Body of pancreas (tissue), 4 donors: ENCODE measurements around the gene MAGI1. TPM values are rescaled to one million over a fixed set of nuclear protein-coding genes. Genes with fewer than 3 reads are reported as not detected.

Experiments
- ATAC-seq: fragments of 150-250 bp; one replicate; pipeline ENCODE4 v1.9.1; 2016
- DNase-seq, 4 donors: peaks; one replicate each; pipeline ENCODE4 v3.0.0-alpha.2; 2019
- H3K27ac ChIP-seq, 4 donors: fragments of 200-600 bp; sonication (generic); 1 replicate in 3 of 4; 2 replicates in 1 of 4; pipeline versions ENCODE4 v1.5.1 to v1.6.1; 2016 to 2019; ENCODE audit warnings: mild to moderate bottlenecking in 1 of 4, mixed read lengths in 1 of 4, moderate library complexity in 1 of 4
- H3K27me3 ChIP-seq, 2 donors: fragments of 200-600 bp; sonication (generic); one replicate each; pipeline ENCODE4 v1.6.0; 2016; ENCODE audit warnings: mild to moderate bottlenecking in 1 of 2
- H3K36me3 ChIP-seq, 2 donors: fragments of 200-600 bp; sonication (generic); replicated peaks in 1 of 2; 2 replicates each; pipeline ENCODE4 v1.5.1; 2016; ENCODE audit warnings: low read depth in 2 of 2; ENCODE audit not compliant: insufficient read depth in 1 of 2
- H3K4me1 ChIP-seq: fragments of 200-600 bp; sonication (generic); one replicate; pipeline ENCODE4 v1.6.0; 2016
- H3K4me3 ChIP-seq, 2 donors: fragments of 200-600 bp; sonication (generic); 1 replicate in 1 of 2; 2 replicates in 1 of 2; pipeline ENCODE4 v1.5.1; 2016 to 2019
- H3K9me3 ChIP-seq, 3 donors: fragments of 200-600 bp; sonication (generic); 1 replicate in 2 of 3; 2 replicates in 1 of 3; pipeline ENCODE4 v1.5.1; 2016
- POLR2A ChIP-seq, 3 donors: fragments of 450-650 bp; IDR thresholded peaks; one replicate each; pipeline ENCODE4 v1.6.1; 2016; ENCODE audit warnings: antibody characterized with exemption in 3 of 3, mild to moderate bottlenecking in 2 of 3
- WGBS, 2 donors: methylation state at CpG; one replicate each; pipeline ENCODE4 v1.1.5; 2017; 5-methylcytosine and 5-hydroxymethylcytosine counted together
- intact Hi-C: fragments of 100-400 bp; cut with DNase I; formaldehyde crosslinking; loops from one replicate; pipeline ENCODE4 v1.15.1; 2023
- total RNA-seq, 2 donors: library from RNA; depleted of rRNA; stranded (reverse); fragments of >200 nt; gene quantifications; one replicate each; pipeline ENCODE4 v1.1.0, GENCODE V29; 2016
- TF ChIP-seq, protein P1 (sequence below), 7 experiments: fragments of 450-650 bp in 4 of 7; fragments of 200-600 bp in 3 of 7; sonication (generic) in 3 of 7; IDR thresholded peaks; one replicate each; pipeline ENCODE4 v1.5.1; 2016 to 2019; ENCODE audit warnings: antibody characterized with exemption in 7 of 7

Gene MAGI1
- total RNA-seq, 2 donors from 2014 or later, result 44.2 to 63.6 TPM

DNA sequence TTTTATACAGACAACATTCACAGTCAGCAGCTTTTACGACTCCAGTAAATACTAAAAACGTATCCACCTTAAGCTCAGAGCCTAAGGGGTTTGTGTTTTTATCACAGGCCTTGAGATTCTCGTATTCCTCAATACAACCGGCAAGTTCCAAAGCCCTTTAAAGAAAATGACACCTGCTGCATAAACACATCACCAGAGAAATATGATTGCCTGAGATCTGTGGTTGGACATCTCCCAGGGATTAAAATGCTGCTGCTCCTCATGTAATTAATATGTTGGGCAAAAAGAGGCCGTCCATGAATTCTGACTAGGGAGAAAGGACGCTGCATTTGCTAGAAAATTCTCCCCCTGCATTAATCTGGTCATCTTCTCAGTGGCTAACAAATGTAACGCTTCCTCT, 544.8 kb downstream of the MAGI1 start:
- TF ChIP-seq POLR2A (IDR thresholded peaks at IDR 0.05), result no peak
- TF ChIP-seq, protein P1, sequence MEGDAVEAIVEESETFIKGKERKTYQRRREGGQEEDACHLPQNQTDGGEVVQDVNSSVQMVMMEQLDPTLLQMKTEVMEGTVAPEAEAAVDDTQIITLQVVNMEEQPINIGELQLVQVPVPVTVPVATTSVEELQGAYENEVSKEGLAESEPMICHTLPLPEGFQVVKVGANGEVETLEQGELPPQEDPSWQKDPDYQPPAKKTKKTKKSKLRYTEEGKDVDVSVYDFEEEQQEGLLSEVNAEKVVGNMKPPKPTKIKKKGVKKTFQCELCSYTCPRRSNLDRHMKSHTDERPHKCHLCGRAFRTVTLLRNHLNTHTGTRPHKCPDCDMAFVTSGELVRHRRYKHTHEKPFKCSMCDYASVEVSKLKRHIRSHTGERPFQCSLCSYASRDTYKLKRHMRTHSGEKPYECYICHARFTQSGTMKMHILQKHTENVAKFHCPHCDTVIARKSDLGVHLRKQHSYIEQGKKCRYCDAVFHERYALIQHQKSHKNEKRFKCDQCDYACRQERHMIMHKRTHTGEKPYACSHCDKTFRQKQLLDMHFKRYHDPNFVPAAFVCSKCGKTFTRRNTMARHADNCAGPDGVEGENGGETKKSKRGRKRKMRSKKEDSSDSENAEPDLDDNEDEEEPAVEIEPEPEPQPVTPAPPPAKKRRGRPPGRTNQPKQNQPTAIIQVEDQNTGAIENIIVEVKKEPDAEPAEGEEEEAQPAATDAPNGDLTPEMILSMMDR (IDR thresholded peaks at IDR 0.05), result no peak
- ATAC-seq (no peak), DNase-seq (no peak)
- Histone ChIP-seq H3K36me3 (no peaks in the 10 kb centered on the region), H3K9me3 (no peaks in the 10 kb centered on the region), H3K27ac (no peak overlapping the region), H3K4me1 (no peaks in the 10 kb centered on the region), H3K4me3 (no peak overlapping the region), H3K27me3 (no peaks in the 10 kb centered on the region)
- 74 to 76% methylated on average over 7 of the region's 7 CpGs for WGBS, 2 donors
- intact Hi-C loops, result no loop called here

DNA sequence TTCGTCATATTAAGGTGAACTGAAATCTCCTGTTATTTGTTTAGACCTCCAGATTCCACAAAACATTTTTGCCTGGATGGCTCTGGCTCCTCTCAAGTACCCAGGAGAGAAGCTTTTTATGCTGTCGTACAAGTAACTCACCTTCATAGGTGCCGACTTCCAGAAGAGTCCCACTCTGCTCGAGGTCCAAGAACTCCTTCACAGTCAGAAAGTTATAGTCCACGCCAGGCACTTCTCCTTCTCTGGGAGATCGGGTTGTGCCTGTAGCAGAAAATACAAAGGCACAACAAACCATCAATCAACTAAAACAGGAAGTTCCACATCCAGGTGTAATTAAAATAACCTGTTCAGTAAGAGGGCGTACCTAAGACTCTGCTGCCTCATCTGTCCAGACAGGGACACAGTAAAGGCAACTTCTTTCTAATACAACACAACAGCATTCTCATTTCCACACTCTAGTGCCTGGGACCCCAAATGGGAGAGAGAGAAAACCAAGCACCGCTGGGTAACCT, 545.3 kb downstream of the MAGI1 start:
- Histone ChIP-seq H3K36me3 (no peaks in the 10 kb centered on the region), H3K4me3 (no peak overlapping the region), H3K27me3 (no peaks in the 10 kb centered on the region), H3K27ac (no peak overlapping the region), H3K9me3 (no peaks in the 10 kb centered on the region), H3K4me1 (no peaks in the 10 kb centered on the region)
- DNase-seq (no peak), ATAC-seq (no peak)
- intact Hi-C loops, result no loop called here
- WGBS, 2 donors, result 76 to 82% methylated on average over 8 of the region's 8 CpGs
- no peak for TF ChIP-seq POLR2A (IDR thresholded peaks at IDR 0.05)
- TF ChIP-seq, protein P1 (IDR thresholded peaks at IDR 0.05), result no peak

DNA sequence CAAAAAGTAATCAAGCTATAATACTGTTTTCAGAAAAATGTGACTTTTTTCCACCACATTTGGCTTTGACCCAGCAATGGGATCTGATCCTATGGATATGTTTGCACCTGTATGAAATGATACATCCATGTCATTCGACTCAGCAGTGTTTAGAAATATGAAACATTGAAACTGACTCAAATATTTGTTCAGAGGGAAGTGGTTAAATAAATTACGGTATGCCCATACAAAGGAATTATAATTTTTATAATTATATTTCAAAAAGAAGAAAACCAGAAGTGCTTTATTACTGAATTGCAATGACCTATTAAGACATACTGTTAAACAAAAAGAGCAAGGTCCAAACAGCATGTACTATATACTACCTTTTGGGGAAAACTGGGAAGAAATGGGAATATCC, 546.5 kb downstream of the MAGI1 start:
- Histone ChIP-seq H3K27me3 (no peaks in the 10 kb centered on the region), H3K4me1 (no peaks in the 10 kb centered on the region), H3K27ac (no peak overlapping the region), H3K9me3 (no peaks in the 10 kb centered on the region), H3K4me3 (no peak overlapping the region), H3K36me3 (no peaks in the 10 kb centered on the region)
- 91 to 94% methylated on average over 2 of the region's 2 CpGs for WGBS, 2 donors
- TF ChIP-seq, protein P1 (IDR thresholded peaks at IDR 0.05), result no peak
- no peak for TF ChIP-seq POLR2A (IDR thresholded peaks at IDR 0.05)
- ATAC-seq (no peak), DNase-seq (no peak)
- intact Hi-C loops, result no loop called here

DNA sequence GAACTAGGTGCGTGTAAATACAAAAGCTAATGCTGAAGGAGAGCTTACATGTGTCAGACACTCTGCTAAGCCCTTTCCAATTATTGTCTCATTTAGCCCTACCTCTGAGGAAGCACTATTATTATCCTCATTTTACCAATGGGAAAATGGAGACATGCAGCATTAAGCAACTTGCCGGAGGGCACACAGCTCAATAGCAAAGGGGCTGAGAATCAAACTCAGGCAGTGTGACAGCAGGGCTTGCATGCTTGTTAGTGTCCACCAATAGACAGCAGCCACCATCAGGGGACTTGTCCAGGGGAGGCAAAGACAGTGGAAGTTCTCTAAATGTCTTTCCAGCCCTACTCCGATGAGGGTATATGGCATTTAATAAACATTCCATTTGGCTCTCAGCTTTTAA, 548.6 kb downstream of the MAGI1 start:
- no peak for ATAC-seq
- no peak for DNase-seq

DNA sequence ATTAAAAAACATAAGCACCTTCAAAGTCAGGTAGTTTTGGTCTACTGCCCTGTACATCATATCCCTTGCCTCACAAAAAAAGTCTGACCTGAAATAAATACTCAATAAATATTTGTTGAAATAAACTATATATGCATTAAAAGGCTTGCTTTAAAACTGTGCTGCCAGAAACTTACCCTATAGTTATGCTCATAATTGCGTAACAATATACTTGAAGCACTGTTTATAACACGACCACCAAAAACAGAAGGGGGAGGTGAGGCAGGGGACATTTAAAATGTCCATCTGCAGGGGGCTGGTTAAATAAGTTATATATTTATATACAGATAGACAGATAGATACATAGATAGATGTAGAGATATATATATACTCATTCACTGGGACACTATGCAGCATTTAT, 549.5 kb downstream of the MAGI1 start:
- TF ChIP-seq, protein P1 (IDR thresholded peaks at IDR 0.05), result no peak
- TF ChIP-seq POLR2A (IDR thresholded peaks at IDR 0.05), result no peak
- Histone ChIP-seq H3K27ac (no peak overlapping the region), H3K4me3 (no peak overlapping the region), H3K36me3 (no peaks in the 10 kb centered on the region), H3K4me1 (peaks cover 18% of the 10 kb centered on the region), H3K9me3 (no peaks in the 10 kb centered on the region), H3K27me3 (no peaks in the 10 kb centered on the region)
- 90 to 95% methylated on average over 2 of the region's 2 CpGs for WGBS, 2 donors
- intact Hi-C loops, result no loop called here
- DNase-seq, result no peak
- ATAC-seq, result no peak

More for the DNA sequence above, 548.6 kb downstream of the MAGI1 start:
- intact Hi-C loops, result no loop called here
- Histone ChIP-seq H3K4me3 (no peak overlapping the region), H3K9me3 (no peaks in the 10 kb centered on the region), H3K27me3 (no peaks in the 10 kb centered on the region), H3K36me3 (no peaks in the 10 kb centered on the region), H3K27ac (no peak overlapping the region), H3K4me1 (peaks cover 10% of the 10 kb centered on the region)
- TF ChIP-seq, protein P1 (IDR thresholded peaks at IDR 0.05), result no peak
- TF ChIP-seq POLR2A (IDR thresholded peaks at IDR 0.05), result no peak
- 93 to 97% methylated on average over 3 of the region's 3 CpGs for WGBS, 2 donors
